ENCODE results near the gene NT5C1A. TPM values are rescaled to one million over a fixed set of nuclear protein-coding genes. Genes with fewer than 3 reads are reported as not detected.

The NT5C1A gene
- total RNA-seq, 2 experiments from 2014 or later = not detected

GRCh38 chr1:39640861-39641260, 31.0 kb downstream of the NT5C1A start:
- Mint-ChIP-seq H3K4me1 (peaks cover 6% of the 10 kb centered on the region), H3K4me3 (no peak overlapping the region), H3K27me3 (peaks cover 24% of the 10 kb centered on the region), H3K36me3 (ENCODE audit: low read depth) (no peaks in the 10 kb centered on the region), H3K9me3 (no peaks in the 10 kb centered on the region), H3K27ac (no peak overlapping the region)
- ChIA-PET POLR2A (no interaction called here), CTCF (interaction anchor here (0.7 to 1.7 kb wide), 2 partner anchors 14 to 17 kb away, joined by 3 to 6 read pairs; no protein-coding TSS in a partner anchor)
- no peak for DNase-seq

GRCh38 chr1:39639305-39640130, 32.4 kb downstream of the NT5C1A start, which contains the start of gene HEYL:
TSS of gene HEYL (minus strand) at chr1:39639643. CDS start at chr1:39639625, 18 bp downstream.
- peak; percentile 57 for DNase-seq
- H3K9me3 Mint-ChIP-seq = no peaks in the 10 kb centered on the region
- no peaks in the 10 kb centered on the region for H3K36me3 Mint-ChIP-seq (ENCODE audit: low read depth)
- peaks cover 24% of the 10 kb centered on the region for H3K27me3 Mint-ChIP-seq
- H3K4me3 Mint-ChIP-seq = peak within 1 kb of the TSS; percentile 38
- H3K27ac Mint-ChIP-seq = no peak within 1 kb of the TSS
- ChIA-PET CTCF (no interaction called here), POLR2A (no interaction called here)
- peaks cover 6% of the 10 kb centered on the region for H3K4me1 Mint-ChIP-seq

- peaks cover 28% of the 10 kb centered on the region for H3K27me3 Mint-ChIP-seq
- no peaks in the 10 kb centered on the region for H3K9me3 Mint-ChIP-seq
- peak overlapping the region; percentile 38 for H3K4me3 Mint-ChIP-seq
- H3K27ac Mint-ChIP-seq = no peak overlapping the region
- no peaks in the 10 kb centered on the region for H3K36me3 Mint-ChIP-seq (ENCODE audit: low read depth)
- ChIA-PET CTCF (no interaction called here), POLR2A (no interaction called here)
- DNase-seq = no peak
- H3K4me1 Mint-ChIP-seq = peaks cover 6% of the 10 kb centered on the region
These were observed 33.0 kb downstream of the NT5C1A start for GRCh38 chr1:39638965-39639304.

GRCh38 chr1:39637361-39637760, 34.5 kb downstream of the NT5C1A start:
- H3K27me3 Mint-ChIP-seq = peaks cover 30% of the 10 kb centered on the region

DNA sequence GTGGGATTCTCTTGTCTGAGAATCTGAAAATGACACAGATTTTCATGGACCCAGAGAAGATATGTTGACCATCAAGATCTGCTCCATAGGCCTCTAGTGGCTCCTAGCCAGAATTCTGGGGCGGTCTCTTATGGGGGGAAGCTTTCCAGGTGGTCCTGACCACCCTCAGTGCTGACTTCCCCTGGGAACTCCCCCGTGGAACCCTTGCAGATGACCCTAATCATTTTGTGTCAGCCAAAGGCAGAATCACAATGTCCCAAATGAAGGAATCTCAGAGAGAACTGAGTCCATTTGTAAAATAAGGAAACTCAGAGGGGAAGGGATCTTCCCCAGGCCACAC, 36.1 kb downstream of the NT5C1A start:
- CTCF ChIA-PET = interaction anchor here (0.7 kb wide), 1 partner anchor 40 kb away, joined by 3 read pairs; no protein-coding TSS in a partner anchor
- Mint-ChIP-seq H3K9me3 (no peaks in the 10 kb centered on the region), H3K4me1 (peaks cover 6% of the 10 kb centered on the region), H3K27ac (no peak overlapping the region), H3K4me3 (no peak overlapping the region), H3K27me3 (peaks cover 30% of the 10 kb centered on the region), H3K36me3 (ENCODE audit: low read depth) (no peaks in the 10 kb centered on the region)
- no peak for DNase-seq
- POLR2A ChIA-PET = no interaction called here

More at GRCh38 chr1:39637361-39637760, 34.5 kb downstream of the NT5C1A start:
- Mint-ChIP-seq H3K9me3 (no peaks in the 10 kb centered on the region), H3K4me3 (no peak overlapping the region), H3K4me1 (peaks cover 6% of the 10 kb centered on the region), H3K36me3 (ENCODE audit: low read depth) (no peaks in the 10 kb centered on the region), H3K27ac (no peak overlapping the region)
- DNase-seq = no peak
- POLR2A ChIA-PET = no interaction called here
- CTCF ChIA-PET = no interaction called here

DNA sequence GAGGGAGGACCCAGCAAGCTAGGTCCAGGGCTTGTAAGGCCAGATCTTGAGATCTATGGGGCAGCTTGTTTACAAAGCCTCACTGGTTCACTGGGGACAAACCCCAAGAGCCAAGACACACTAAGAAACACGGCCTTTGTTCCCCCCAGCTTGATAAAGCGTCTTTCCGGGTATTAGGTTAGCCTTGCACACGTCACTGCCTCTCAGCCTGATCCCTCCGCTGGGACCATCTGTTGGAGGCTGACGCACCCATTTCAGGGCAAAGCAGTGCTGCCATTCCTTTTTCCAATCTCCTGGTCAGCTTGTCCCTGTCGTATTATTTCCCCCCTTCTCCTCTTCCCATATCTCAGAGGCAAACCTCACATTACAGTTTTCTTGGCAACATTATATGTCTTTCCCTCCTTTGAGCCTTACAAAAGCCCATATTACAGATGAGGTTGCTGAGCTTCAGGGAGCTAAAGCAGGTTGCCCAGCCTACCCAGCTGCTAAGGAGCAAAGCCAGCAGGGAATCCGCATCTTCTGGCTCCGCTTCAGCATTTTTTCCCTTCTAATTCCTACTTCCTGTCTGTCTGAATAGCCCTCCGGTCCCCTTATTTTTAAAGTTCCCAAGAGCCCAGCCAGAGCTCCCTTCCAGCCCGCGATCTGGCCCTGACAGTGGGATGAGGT, 36.6 kb downstream of the NT5C1A start:
- ChIA-PET CTCF (interaction anchor here (1.4 kb wide), 1 partner anchor 29 kb away, joined by 4 read pairs; no protein-coding TSS in a partner anchor), POLR2A (no interaction called here)
- Mint-ChIP-seq H3K4me1 (peaks cover 6% of the 10 kb centered on the region), H3K9me3 (no peaks in the 10 kb centered on the region), H3K27me3 (peaks cover 30% of the 10 kb centered on the region), H3K27ac (no peak overlapping the region), H3K4me3 (no peak overlapping the region), H3K36me3 (ENCODE audit: low read depth) (no peaks in the 10 kb centered on the region)
- no peak for DNase-seq

DNA sequence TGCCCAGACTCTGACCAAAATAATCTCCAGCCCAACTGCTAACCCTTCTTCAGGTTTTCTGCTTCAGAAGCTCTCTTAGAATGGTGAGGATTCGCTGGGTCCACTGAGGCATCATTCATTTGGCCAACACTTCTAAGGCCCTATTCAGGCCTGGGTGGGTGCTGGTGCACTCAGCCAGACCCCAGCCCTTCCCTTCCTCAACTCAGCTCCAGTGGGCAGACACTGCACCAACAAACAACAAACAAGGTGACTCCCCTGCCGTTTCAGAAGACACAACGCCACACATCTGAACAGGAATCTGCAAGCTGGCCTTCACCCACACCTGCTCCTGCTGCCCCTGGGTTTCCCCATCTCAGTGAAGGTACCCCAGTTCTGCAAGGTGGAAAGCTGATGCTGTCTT, 38.5 kb downstream of the NT5C1A start:
- Mint-ChIP-seq H3K36me3 (ENCODE audit: low read depth) (no peaks in the 10 kb centered on the region), H3K9me3 (no peaks in the 10 kb centered on the region), H3K27ac (no peak overlapping the region), H3K27me3 (peaks cover 23% of the 10 kb centered on the region), H3K4me1 (no peaks in the 10 kb centered on the region), H3K4me3 (no peak overlapping the region)
- DNase-seq = no peak
- ChIA-PET POLR2A (no interaction called here), CTCF (interaction anchor here (0.9 kb wide), 1 partner anchor 20 kb away, joined by 4 read pairs; no protein-coding TSS in a partner anchor)

DNA sequence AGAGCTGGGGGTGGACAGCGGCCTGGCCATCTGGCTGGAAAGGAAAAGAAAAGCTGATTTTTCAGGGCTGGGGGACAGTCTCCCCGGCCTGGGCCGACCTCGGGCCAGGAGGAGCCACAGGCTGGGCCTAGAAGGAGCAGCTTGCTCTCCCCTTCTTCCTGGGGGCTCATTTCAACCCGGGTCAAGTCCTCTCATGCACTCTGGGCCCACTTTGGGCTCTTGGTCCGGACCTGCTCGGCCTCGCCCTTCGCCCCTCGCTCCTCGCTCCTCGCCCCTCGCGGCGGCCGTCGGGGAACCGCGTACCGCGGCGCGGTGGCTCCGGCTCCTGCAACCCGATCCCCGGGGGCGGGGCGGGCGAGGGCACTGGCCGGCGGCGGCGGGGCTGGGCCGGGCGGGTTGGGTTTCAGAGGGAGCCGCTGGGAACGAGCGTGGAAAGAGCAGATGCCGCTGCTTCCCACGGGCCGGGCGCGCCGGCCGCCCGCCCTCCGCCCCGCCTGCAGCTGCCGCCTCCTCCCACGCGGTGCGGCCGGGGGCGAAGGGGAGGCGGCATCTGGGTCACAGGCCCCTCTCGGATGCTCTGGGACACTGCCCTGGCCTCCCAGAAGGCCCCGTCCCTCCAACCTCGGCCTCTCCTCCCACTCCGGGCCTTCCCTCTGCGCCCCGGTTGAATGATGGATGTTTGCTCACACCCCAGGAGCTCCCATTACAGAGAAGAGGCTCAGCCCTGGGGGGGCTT, 39.1 kb downstream of the NT5C1A start:
- H3K4me3 Mint-ChIP-seq = no peak overlapping the region
- peaks cover 17% of the 10 kb centered on the region for H3K27me3 Mint-ChIP-seq
- H3K27ac Mint-ChIP-seq = no peak overlapping the region
- H3K36me3 Mint-ChIP-seq (ENCODE audit: low read depth) = no peaks in the 10 kb centered on the region
- ChIA-PET CTCF (interaction anchor here (0.9 kb wide), 1 partner anchor 20 kb away, joined by 4 read pairs; no protein-coding TSS in a partner anchor), POLR2A (no interaction called here)
- no peaks in the 10 kb centered on the region for H3K9me3 Mint-ChIP-seq
- no peak for DNase-seq
- H3K4me1 Mint-ChIP-seq = no peaks in the 10 kb centered on the region

GRCh38 chr1:39632323-39632681, 39.6 kb downstream of the NT5C1A start:
- CTCF ChIA-PET = interaction anchor here (0.9 kb wide), 1 partner anchor 21 kb away, joined by 4 read pairs; no protein-coding TSS in a partner anchor
- POLR2A ChIA-PET = no interaction called here
- Mint-ChIP-seq H3K4me3 (no peak overlapping the region), H3K27me3 (peaks cover 12% of the 10 kb centered on the region), H3K27ac (no peak overlapping the region), H3K4me1 (no peaks in the 10 kb centered on the region), H3K9me3 (no peaks in the 10 kb centered on the region), H3K36me3 (ENCODE audit: low read depth) (no peaks in the 10 kb centered on the region)
- DNase-seq = no peak

GRCh38 chr1:39631361-39632322, 40.3 kb downstream of the NT5C1A start:
- Mint-ChIP-seq H3K27ac (no peak overlapping the region), H3K4me1 (no peaks in the 10 kb centered on the region), H3K27me3 (peaks cover 9% of the 10 kb centered on the region), H3K4me3 (no peak overlapping the region), H3K36me3 (ENCODE audit: low read depth) (no peaks in the 10 kb centered on the region), H3K9me3 (no peaks in the 10 kb centered on the region)
- no peak for DNase-seq
- POLR2A ChIA-PET = no interaction called here
- CTCF ChIA-PET = no interaction called here

DNA sequence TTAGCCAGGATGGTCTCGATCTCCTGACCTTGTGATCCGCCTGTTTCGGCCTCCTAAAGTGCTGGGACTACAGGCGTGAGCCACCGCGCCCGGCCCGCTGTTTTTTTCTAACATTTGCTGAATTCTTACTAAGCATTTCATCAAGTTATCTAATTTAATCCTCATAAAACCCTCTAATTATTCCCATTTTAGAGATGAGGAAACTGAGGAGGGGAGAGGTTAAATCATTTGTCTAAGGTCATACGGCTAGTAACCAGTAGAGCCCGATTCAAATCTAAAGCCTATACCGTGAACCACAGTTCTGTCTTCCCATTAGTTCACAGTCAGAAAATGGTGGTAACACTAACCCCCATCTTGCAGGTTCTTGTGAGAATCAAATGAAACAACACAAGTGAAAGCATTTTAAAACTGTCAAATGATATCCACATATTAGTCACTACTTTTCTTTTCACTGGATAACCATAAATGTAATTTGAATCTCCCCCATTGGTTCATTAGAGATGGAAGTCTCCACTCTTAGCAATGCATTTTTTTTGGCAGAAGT, 43.0 kb downstream of the NT5C1A start:
- Mint-ChIP-seq H3K4me1 (no peaks in the 10 kb centered on the region), H3K36me3 (ENCODE audit: low read depth) (no peaks in the 10 kb centered on the region), H3K4me3 (no peak overlapping the region), H3K27me3 (peaks cover 4% of the 10 kb centered on the region), H3K27ac (no peak overlapping the region), H3K9me3 (no peaks in the 10 kb centered on the region)
- POLR2A ChIA-PET = no interaction called here
- no peak for DNase-seq
- CTCF ChIA-PET = interaction anchor here (1.6 kb wide), 1 partner anchor 25 kb away, joined by 5 read pairs; no protein-coding TSS in a partner anchor

GRCh38 chr1:39626646-39627045, 45.3 kb downstream of the NT5C1A start:
- H3K36me3 Mint-ChIP-seq (ENCODE audit: low read depth) = no peaks in the 10 kb centered on the region
- POLR2A ChIA-PET = no interaction called here
- H3K27ac Mint-ChIP-seq = no peak overlapping the region
- H3K9me3 Mint-ChIP-seq = no peaks in the 10 kb centered on the region
- CTCF ChIA-PET = interaction anchor here (1.3 kb wide), 1 partner anchor 9 kb away, joined by 3 read pairs; no protein-coding TSS in a partner anchor
- no peaks in the 10 kb centered on the region for H3K27me3 Mint-ChIP-seq
- no peak for DNase-seq
- no peaks in the 10 kb centered on the region for H3K4me1 Mint-ChIP-seq
- H3K4me3 Mint-ChIP-seq = no peak overlapping the region
